ENCODE data around the gene AAK1. TPM values are rescaled to one million over a fixed set of nuclear protein-coding genes. Genes with fewer than 3 reads are reported as not detected.

AAK1 gene
- total and polyA plus RNA-seq, 2 donors (not counting 3 experiments of a cell fraction or from before 2014, with no cell fraction given) = 31.0 to 127 TPM

DNA sequence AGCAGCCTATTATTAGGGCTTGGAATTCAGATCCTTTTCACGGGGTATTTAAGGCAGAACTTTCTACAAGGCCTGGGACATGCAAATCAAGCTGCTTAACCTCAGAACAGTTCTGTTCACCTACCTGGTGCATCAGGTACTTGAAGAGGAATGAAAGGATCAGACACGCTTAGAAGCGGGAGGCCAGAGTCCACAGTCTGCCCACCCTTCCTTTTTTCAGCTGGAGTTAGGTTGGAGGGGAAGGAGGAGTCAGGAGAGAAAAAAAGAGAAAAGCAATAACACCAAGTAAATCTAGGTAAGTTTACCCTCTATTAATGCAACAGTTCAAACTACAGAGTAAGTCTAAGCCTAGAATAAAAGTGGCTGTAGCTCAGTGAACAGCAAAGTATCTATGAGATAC, 147.7 kb downstream of the AAK1 start:
- ChIA-PET CTCF (no interaction called here), POLR2A (no interaction called here)
- BruUV-seq (replicated peaks) = no TSS peak
- H3K27ac ChIP-seq (ENCODE audit: insufficient read depth, low read depth, low read length) = no peak overlapping the region
- dilution Hi-C loops (cut with MboI; ENCODE audit: extremely low pct_ligation_motif_present, low sequenced_read_pairs) = no loop called here
- no peak overlapping the region for H2AFZ ChIP-seq (ENCODE audit: low read depth, low read length)
- intact Hi-C loops (cut with micrococcal nuclease) = no loop called here
- FAIRE-seq (no peak), DNase-seq (ENCODE audit: low read depth, low spot score) (no peak)
- no peak overlapping the region for H3K4me3 ChIP-seq (replicated peaks in 1 of 3; ENCODE audit: insufficient read depth in 1 of 3, low read depth in 1 of 3, low read length in 3 of 3)
- no peaks in the 10 kb centered on the region for H3K4me1 ChIP-seq (ENCODE audit: control insufficient read depth, extremely low read depth, insufficient read depth, low read length)
- no peak for TF ChIP-seq EZH2 (IDR thresholded peaks at IDR 0.05; ENCODE audit: borderline replicate concordance, low read depth, low read length, severe bottlenecking)
- TF ChIP-seq POLR2A (IDR thresholded peaks at IDR 0.05; ENCODE audit: low read depth, low read length) = no peak
- TF ChIP-seq FOS (IDR thresholded peaks at IDR 0.05; ENCODE audit: borderline replicate concordance, insufficient read depth, low read length) = no peak
- TF ChIP-seq MYC (IDR thresholded peaks at IDR 0.05; ENCODE audit: low read depth, low read length) = no peak
- no peak for TF ChIP-seq JUN (IDR thresholded peaks at IDR 0.05; ENCODE audit: borderline replicate concordance, insufficient read depth, insufficient read length, low read depth)
- no peak for TF ChIP-seq POLR2AphosphoS5 (IDR thresholded peaks at IDR 0.05; ENCODE audit: insufficient read depth, low read depth, low read length)
- TF ChIP-seq, protein P1, sequence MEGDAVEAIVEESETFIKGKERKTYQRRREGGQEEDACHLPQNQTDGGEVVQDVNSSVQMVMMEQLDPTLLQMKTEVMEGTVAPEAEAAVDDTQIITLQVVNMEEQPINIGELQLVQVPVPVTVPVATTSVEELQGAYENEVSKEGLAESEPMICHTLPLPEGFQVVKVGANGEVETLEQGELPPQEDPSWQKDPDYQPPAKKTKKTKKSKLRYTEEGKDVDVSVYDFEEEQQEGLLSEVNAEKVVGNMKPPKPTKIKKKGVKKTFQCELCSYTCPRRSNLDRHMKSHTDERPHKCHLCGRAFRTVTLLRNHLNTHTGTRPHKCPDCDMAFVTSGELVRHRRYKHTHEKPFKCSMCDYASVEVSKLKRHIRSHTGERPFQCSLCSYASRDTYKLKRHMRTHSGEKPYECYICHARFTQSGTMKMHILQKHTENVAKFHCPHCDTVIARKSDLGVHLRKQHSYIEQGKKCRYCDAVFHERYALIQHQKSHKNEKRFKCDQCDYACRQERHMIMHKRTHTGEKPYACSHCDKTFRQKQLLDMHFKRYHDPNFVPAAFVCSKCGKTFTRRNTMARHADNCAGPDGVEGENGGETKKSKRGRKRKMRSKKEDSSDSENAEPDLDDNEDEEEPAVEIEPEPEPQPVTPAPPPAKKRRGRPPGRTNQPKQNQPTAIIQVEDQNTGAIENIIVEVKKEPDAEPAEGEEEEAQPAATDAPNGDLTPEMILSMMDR (IDR thresholded peaks at IDR 0.05; ENCODE audit: extremely low read depth in 1 of 2, insufficient read depth in 1 of 2, low read depth in 1 of 2, low read length in 2 of 2) = no peak
- TF ChIP-seq, protein P2, sequence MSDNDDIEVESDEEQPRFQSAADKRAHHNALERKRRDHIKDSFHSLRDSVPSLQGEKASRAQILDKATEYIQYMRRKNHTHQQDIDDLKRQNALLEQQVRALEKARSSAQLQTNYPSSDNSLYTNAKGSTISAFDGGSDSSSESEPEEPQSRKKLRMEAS (IDR thresholded peaks at IDR 0.05; ENCODE audit: insufficient read depth, insufficient read length) = no peak
- no peak overlapping the region for H3K4me2 ChIP-seq (ENCODE audit: insufficient read depth, low read length)
- no peaks in the 10 kb centered on the region for H3K9me1 ChIP-seq (replicated peaks; ENCODE audit: control insufficient read depth, extremely low read depth, insufficient read depth, low read length)
- H3K9me3 ChIP-seq (replicated peaks; ENCODE audit: control insufficient read depth, insufficient read depth, low read length) = no peaks in the 10 kb centered on the region
- no peaks in the 10 kb centered on the region for H3K79me2 ChIP-seq (ENCODE audit: control insufficient read depth, insufficient read depth, low read length)
- H3K27me3 ChIP-seq (ENCODE audit: control insufficient read depth in 2 of 2, insufficient read depth in 2 of 2, low read length in 2 of 2) = no peaks in the 10 kb centered on the region
- H3K9ac ChIP-seq (replicated peaks; ENCODE audit: extremely low read depth, insufficient read depth, low read length) = no peak overlapping the region
- H4K20me1 ChIP-seq (replicated peaks; ENCODE audit: control insufficient read depth, extremely low read depth, insufficient read depth, low read length) = no peaks in the 10 kb centered on the region
- peaks cover 5 to 19% of the 10 kb centered on the region in 2 experiments for H3K36me3 ChIP-seq (ENCODE audit: control insufficient read depth in 2 of 2, extremely low read depth in 1 of 2, insufficient read depth in 2 of 2, low read length in 2 of 2)

Measured in endothelial cell of umbilical vein (primary cell).